Loucy (cell line): ENCODE results near the gene MAP3K20.

Source experiments
- EZH2phosphoT487 ChIP-seq: fragments of 200-600 bp; IDR thresholded peaks from 2 replicates; pipeline ENCODE4 v1.6.1; 2018; ENCODE audit warnings: antibody characterized with exemption, mild to moderate bottlenecking, moderate library complexity, borderline replicate concordance
- TF ChIP-seq, protein P1 (sequence below): fragments of 200-600 bp; sonication (generic); conservative IDR thresholded peaks from 2 replicates; pipeline ENCODE4 v1.5.1; 2014; ENCODE audit warnings: mild to moderate bottlenecking, antibody characterized with exemption, low read length

DNA sequence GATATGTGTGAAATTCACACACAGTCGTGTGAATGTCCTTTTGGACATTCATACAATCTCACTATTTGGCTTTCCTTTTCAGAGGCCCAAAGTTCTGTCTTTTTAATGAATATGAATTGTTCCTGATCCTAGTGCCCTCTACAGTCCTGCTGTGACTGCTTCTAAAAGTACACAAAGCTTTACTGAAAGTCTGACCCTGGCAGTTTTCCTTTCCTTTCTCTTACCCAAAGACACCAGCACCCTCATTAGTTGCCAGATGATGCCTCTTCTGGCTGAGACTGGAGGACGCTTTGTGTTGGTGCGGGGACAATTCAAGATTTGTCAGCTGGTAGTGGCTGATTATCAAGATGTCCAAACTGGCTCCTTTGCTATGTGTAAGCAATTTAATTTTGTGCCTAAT is 197.2 kb downstream of the MAP3K20 start:
- TF ChIP-seq, protein P1, sequence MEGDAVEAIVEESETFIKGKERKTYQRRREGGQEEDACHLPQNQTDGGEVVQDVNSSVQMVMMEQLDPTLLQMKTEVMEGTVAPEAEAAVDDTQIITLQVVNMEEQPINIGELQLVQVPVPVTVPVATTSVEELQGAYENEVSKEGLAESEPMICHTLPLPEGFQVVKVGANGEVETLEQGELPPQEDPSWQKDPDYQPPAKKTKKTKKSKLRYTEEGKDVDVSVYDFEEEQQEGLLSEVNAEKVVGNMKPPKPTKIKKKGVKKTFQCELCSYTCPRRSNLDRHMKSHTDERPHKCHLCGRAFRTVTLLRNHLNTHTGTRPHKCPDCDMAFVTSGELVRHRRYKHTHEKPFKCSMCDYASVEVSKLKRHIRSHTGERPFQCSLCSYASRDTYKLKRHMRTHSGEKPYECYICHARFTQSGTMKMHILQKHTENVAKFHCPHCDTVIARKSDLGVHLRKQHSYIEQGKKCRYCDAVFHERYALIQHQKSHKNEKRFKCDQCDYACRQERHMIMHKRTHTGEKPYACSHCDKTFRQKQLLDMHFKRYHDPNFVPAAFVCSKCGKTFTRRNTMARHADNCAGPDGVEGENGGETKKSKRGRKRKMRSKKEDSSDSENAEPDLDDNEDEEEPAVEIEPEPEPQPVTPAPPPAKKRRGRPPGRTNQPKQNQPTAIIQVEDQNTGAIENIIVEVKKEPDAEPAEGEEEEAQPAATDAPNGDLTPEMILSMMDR, result no peak; the same call in 1 of the 2 replicates
- no peak for TF ChIP-seq EZH2phosphoT487
